KOPT-K1 (cell line): ENCODE data around the gene RPL9.
"Not testable (repeated sequence)": the region's sequence is repeated elsewhere in the genome, so short reads cannot be mapped to it uniquely, and the experiment has no call there.

ENCODE experiments used
- H3K27ac ChIP-seq: fragments of 200-600 bp; sonication (generic); 2 replicates; pipeline ENCODE4 v1.5.1; 2016; ENCODE audit warnings: antibody characterized with exemption, mild to moderate bottlenecking, low read depth, low read length; ENCODE audit not compliant: poor library complexity, severe bottlenecking
- H3K36me3 ChIP-seq: fragments of 200-600 bp; sonication (generic); 2 replicates; pipeline ENCODE4 v1.5.1; 2017; ENCODE audit warnings: antibody characterized with exemption, mild to moderate bottlenecking, low read length, moderate library complexity; ENCODE audit not compliant: insufficient read depth
- H3K9me3 ChIP-seq: fragments of 200-600 bp; sonication (generic); 2 replicates; pipeline ENCODE4 v1.5.1; 2017; ENCODE audit warnings: antibody characterized with exemption, low read length, mild to moderate bottlenecking; ENCODE audit not compliant: insufficient read depth, poor library complexity, severe bottlenecking

Gene RPL9

GRCh38 chr4:39411561-39411960, 47.2 kb downstream of the RPL9 start:
- H3K9me3 ChIP-seq, H3K27ac ChIP-seq, H3K36me3 ChIP-seq: not testable (repeated sequence)

DNA sequence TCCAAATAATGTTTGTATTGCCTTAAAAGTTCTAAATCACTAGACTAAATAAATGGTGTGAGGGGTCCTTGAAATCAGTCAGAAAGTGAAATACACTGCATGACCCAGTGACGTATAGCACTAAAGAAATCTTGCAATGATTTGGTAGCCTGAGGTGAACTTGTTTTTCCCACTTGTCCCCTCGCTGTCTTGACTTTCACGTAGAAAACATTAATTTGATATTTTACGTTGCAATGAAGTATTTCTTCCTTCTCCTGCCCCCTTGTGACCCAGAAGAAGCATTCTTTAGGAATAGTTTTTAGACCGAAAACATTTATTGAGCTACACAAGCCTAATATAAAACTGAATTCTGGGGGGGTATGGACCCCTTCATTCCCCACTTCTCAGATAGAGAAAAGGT, 48.3 kb downstream of the RPL9 start:
- no peak overlapping the region for H3K27ac ChIP-seq
- no peaks in the 10 kb centered on the region for H3K9me3 ChIP-seq
- no peaks in the 10 kb centered on the region for H3K36me3 ChIP-seq

- no peaks in the 10 kb centered on the region for H3K36me3 ChIP-seq
- no peaks in the 10 kb centered on the region for H3K9me3 ChIP-seq
- H3K27ac ChIP-seq, result no peak overlapping the region
Measured at GRCh38 chr4:39407584-39407885, 51.2 kb downstream of the RPL9 start.

- H3K9me3 ChIP-seq, result no peaks in the 10 kb centered on the region
- no peak within 1 kb of the TSS for H3K27ac ChIP-seq
- H3K36me3 ChIP-seq, result no peaks in the 10 kb centered on the region
Measured at GRCh38 chr4:39406763-39407583, 51.7 kb downstream of the RPL9 start, which contains the start of gene KLB. TSS of gene KLB (plus strand) at chr4:39406930. CDS start at chr4:39406950, 20 bp downstream.
